Adrenal gland (tissue), 5 donors: Measurements from ENCODE around the gene DYNC2LI1.

Experiments
- CTCF ChIP-seq, 6 experiments: fragments of 450-650 bp in 4 of 6; fragments of 200-600 bp in 2 of 6; sonication (generic) in 1 of 6; IDR thresholded peaks; 1 replicate in 5 of 6; 2 replicates in 1 of 6; pipeline versions ENCODE4 v1.5.1 to v1.8.0; 2016 to 2021; ENCODE audit warnings: antibody characterized with exemption in 6 of 6, mild to moderate bottlenecking in 2 of 6, moderate library complexity in 1 of 6
- POLR2A ChIP-seq, 2 donors: fragments of 450-650 bp; IDR thresholded peaks; one replicate each; pipeline ENCODE4 v1.6.1; 2017; ENCODE audit warnings: antibody characterized with exemption in 2 of 2, mild to moderate bottlenecking in 2 of 2, moderate library complexity in 1 of 2
- donor health status: DM: no; HTN: no; CAD: no.

- TF ChIP-seq CTCF (IDR thresholded peaks at IDR 0.05) (no peak), POLR2A (IDR thresholded peaks at IDR 0.05) (no peak)
Measured at GRCh38 chr2:43794956-43795355, 21.1 kb downstream of the DYNC2LI1 start.
